Esophagus muscularis mucosa (tissue), 3 donors: ENCODE measurements around the gene BOLA1.

Experiments
- CTCF ChIP-seq, 3 experiments: fragments of 200-600 bp in 2 of 3; fragments of 450-650 bp in 1 of 3; sonication (generic) in 2 of 3; IDR thresholded peaks; one replicate each; pipeline ENCODE4 v1.5.1; 2017 to 2019; ENCODE audit warnings: antibody characterized with exemption in 3 of 3, mild to moderate bottlenecking in 2 of 3, moderate library complexity in 1 of 3
- EP300 ChIP-seq: sonication (generic); formaldehyde crosslinking; IDR thresholded peaks from one replicate; pipeline ENCODE4 v1.6.1; 2017; ENCODE audit warnings: antibody characterized with exemption

DNA sequence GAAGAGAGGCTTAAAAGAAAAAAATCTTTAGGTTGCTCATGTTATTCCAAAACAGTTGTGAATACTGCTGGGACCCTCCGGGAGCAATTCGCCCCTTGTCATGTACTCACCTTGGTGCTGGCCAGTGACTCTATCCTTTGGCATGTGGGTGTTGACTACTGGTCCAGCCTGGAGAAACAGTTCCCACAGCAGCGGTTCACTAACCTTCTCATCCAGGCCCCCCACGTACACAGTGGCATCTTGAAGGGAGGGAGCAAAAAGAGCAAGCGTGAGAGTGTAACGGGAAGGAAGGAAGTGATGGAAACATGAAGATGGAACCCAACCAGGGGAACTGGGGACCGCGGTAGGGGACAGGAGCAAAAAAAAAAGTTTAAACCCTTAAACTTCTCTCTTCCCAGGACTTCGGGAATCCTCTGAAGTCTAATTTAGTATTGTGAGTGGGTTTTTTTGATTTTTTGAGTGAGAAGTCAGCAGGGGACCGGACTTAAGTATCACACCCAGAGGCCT is 27.7 kb downstream of the BOLA1 start:
- TF ChIP-seq CTCF (IDR thresholded peaks at IDR 0.05) (no peak), EP300 (no peak)
